Measurements from ENCODE around the gene PLEKHD1.
"Not testable (repeated sequence)": the region's sequence is repeated elsewhere in the genome, so short reads cannot be mapped to it uniquely, and the experiment has no call there.

PLEKHD1 gene

GRCh38 chr14:69471916-69472315, 12.6 kb upstream of the PLEKHD1 start:
- no peak for DNase-seq (ENCODE audit: low read depth)
- no peak for TF ChIP-seq CTCF (IDR thresholded peaks at IDR 0.05; ENCODE audit: low read length, missing control alignments)
- no peak overlapping the region for H3K4me3 ChIP-seq (replicated peaks; ENCODE audit: low read depth, low read length)

- H3K4me3 ChIP-seq (replicated peaks; ENCODE audit: low read depth, low read length) = no peak overlapping the region
- DNase-seq (ENCODE audit: low read depth) = no peak
- TF ChIP-seq CTCF (IDR thresholded peaks at IDR 0.05; ENCODE audit: low read length, missing control alignments) = no peak
These were observed 11.3 kb upstream of the PLEKHD1 start for GRCh38 chr14:69473260-69473659.

GRCh38 chr14:69473946-69474345, 10.6 kb upstream of the PLEKHD1 start:
- no peak for TF ChIP-seq CTCF (IDR thresholded peaks at IDR 0.05; ENCODE audit: low read length, missing control alignments)
- H3K4me3 ChIP-seq (replicated peaks; ENCODE audit: low read depth, low read length) = no peak overlapping the region
- DNase-seq (ENCODE audit: low read depth) = no peak

- DNase-seq (ENCODE audit: low read depth) = peak; percentile 24
- peak; percentile 48 for TF ChIP-seq CTCF (IDR thresholded peaks at IDR 0.05; ENCODE audit: low read length, missing control alignments)
These were observed 9.2 kb upstream of the PLEKHD1 start for GRCh38 chr14:69475194-69475818.

GRCh38 chr14:69476824-69477450, 7.6 kb upstream of the PLEKHD1 start:
- not testable (repeated sequence) for DNase-seq (ENCODE audit: low read depth); H3K4me3 ChIP-seq (replicated peaks; ENCODE audit: low read depth, low read length)

More at GRCh38 chr14:69475194-69475818, 9.2 kb upstream of the PLEKHD1 start:
- no peak overlapping the region for H3K4me3 ChIP-seq (replicated peaks; ENCODE audit: low read depth, low read length)

- not testable (repeated sequence) for DNase-seq (ENCODE audit: low read depth); H3K4me3 ChIP-seq (replicated peaks; ENCODE audit: low read depth, low read length)
These were observed 6.5 kb upstream of the PLEKHD1 start for GRCh38 chr14:69478055-69478454.

GRCh38 chr14:69479696-69480095, 4.8 kb upstream of the PLEKHD1 start:
- DNase-seq (ENCODE audit: low read depth) = no peak
- no peak overlapping the region for H3K4me3 ChIP-seq (replicated peaks; ENCODE audit: low read depth, low read length)
- no peak for TF ChIP-seq CTCF (IDR thresholded peaks at IDR 0.05; ENCODE audit: low read length, missing control alignments)

GRCh38 chr14:69480136-69480535, 4.4 kb upstream of the PLEKHD1 start:
- DNase-seq (ENCODE audit: low read depth) = no peak
- no peak overlapping the region for H3K4me3 ChIP-seq (replicated peaks; ENCODE audit: low read depth, low read length)
- no peak for TF ChIP-seq CTCF (IDR thresholded peaks at IDR 0.05; ENCODE audit: low read length, missing control alignments)

All from fibroblast of pulmonary artery (primary cell).